Measurements from ENCODE around the gene MAP3K5.

DNA sequence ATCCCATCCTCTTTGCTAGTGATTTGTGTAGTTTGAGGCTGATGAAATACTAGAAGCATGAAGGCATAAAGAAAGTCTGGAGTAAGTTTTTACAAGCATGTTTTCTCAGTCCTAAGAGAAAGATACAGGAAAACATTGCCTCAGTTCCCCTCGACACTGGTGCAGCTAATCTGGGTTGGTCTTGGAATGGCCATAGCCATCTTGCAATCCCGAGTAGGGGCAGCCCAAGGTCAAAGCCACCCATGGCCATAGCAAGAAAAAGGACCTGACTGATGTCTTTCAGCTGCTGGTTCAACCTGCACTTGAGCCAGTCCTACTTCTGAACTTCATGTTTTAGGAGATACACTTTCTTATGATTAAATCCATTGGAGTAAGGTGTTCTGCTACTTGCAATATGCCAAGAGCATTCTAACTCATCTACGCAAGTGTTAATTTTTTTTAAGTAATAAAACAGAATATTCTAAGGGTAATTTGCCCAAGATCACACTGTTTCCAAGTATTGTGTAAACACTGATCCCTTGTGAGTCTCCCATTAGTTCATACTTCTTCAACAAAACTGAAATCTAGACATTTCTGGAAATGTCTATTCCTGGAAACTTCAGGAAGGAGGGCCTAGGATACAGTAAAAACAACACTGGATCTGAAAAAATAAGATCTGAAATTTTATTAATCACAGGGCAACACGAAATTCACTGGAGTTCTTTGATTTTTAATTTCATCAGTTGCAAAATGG is 108.9 kb downstream of the MAP3K5 start:
- TF ChIP-seq CTCF (conservative IDR thresholded peaks at IDR 0.05 in 1 of 2, IDR thresholded peaks at IDR 0.05 in 1 of 2; ENCODE audit: low read depth in 1 of 2, low read length in 2 of 2) (no peak), EZH2 (IDR thresholded peaks at IDR 0.05; ENCODE audit: low read length, missing control alignments) (no peak)
